Endothelial cell of umbilical vein (primary cell): ENCODE results near the gene DIS3L2. TPM values are rescaled to one million over a fixed set of nuclear protein-coding genes. Genes with fewer than 3 reads are reported as not detected.

Source experiments
- BruUV-seq: library from RNA; stranded (reverse); fragments of 400-500 nt; replicated peaks from 2 replicates; lab custom pipeline; 2021; lab: Mats Ljungman, UMichigan
- CTCF ChIA-PET: fragments of 300-600, 350-600 bp; sonication (Branson Sonifier 250); formaldehyde crosslinking; loops from one replicate; lab custom pipeline; 2021; ENCODE audit warnings: antibody characterized with exemption, inconsistent platforms; lab: Charles Lee
- POLR2A ChIA-PET: fragments of 300-600, 350-600 bp; sonication (Branson Sonifier 250); formaldehyde crosslinking; loops from one replicate; lab custom pipeline; 2021; ENCODE audit warnings: antibody characterized with exemption, inconsistent platforms; lab: Charles Lee
- DNase-seq: peaks from one replicate; pipeline ENCODE4 v3.0.0-alpha.2; 2011; ENCODE audit warnings: low read depth, low spot score
- FAIRE-seq: peaks from 2 replicates; lab custom pipeline; 2011; peaks lifted over from hg19 to GRCh38; lab: Jason Lieb, UNC
- H2AFZ ChIP-seq: 2 replicates; pipeline ENCODE4 v1.6.0; 2012; ENCODE audit warnings: low read depth, low read length, control low read depth, inconsistent platforms
- H3K27ac ChIP-seq: 2 replicates; pipeline ENCODE4 v1.5.1; 2011; ENCODE audit warnings: low read depth, mild to moderate bottlenecking, control low read depth, low read length, moderate library complexity; ENCODE audit not compliant: insufficient read depth
- H3K27me3 ChIP-seq, 2 experiments: 2 replicates each; pipeline versions ENCODE4 v1.6.0 to v1.6.1; 2011; ENCODE audit warnings: low read length in 2 of 2, mixed read lengths in 1 of 2; ENCODE audit not compliant: control insufficient read depth in 2 of 2, insufficient read depth in 2 of 2
- H3K36me3 ChIP-seq, 2 experiments: 2 replicates in 1 of 2; 3 replicates in 1 of 2; pipeline ENCODE4 v1.5.1; 2011; ENCODE audit warnings: low read length in 2 of 2, mild to moderate bottlenecking in 1 of 2, moderate library complexity in 1 of 2; ENCODE audit not compliant: control insufficient read depth in 2 of 2, insufficient read depth in 2 of 2; ENCODE audit errors: extremely low read depth in 1 of 2
- H3K4me1 ChIP-seq: 3 replicates; pipeline ENCODE4 v1.5.1; 2011; ENCODE audit warnings: mild to moderate bottlenecking, low read length; ENCODE audit not compliant: control insufficient read depth, insufficient read depth; ENCODE audit errors: extremely low read depth
- H3K4me2 ChIP-seq: 2 replicates; pipeline ENCODE4 v1.6.1; 2011; ENCODE audit warnings: low read length, control low read depth, mixed read lengths; ENCODE audit not compliant: insufficient read depth
- H3K4me3 ChIP-seq, 3 experiments: fragments of 200-600 bp in 1 of 3; sonication (generic), shearing (Covaris generic) in 1 of 3; replicated peaks in 1 of 3; 2 replicates each; pipeline ENCODE4 v1.5.1; 2011 to 2016; ENCODE audit warnings: control low read depth in 3 of 3, low read length in 3 of 3, mild to moderate bottlenecking in 2 of 3, inconsistent platforms in 1 of 3, low read depth in 1 of 3, moderate library complexity in 1 of 3; ENCODE audit not compliant: insufficient read depth in 1 of 3
- H3K79me2 ChIP-seq: 2 replicates; pipeline ENCODE4 v1.6.0; 2012; ENCODE audit warnings: low read length, inconsistent platforms; ENCODE audit not compliant: control insufficient read depth, insufficient read depth
- H3K9ac ChIP-seq: replicated peaks from 2 replicates; pipeline ENCODE3; 2011; ENCODE audit warnings: low read length, control low read depth; ENCODE audit not compliant: insufficient read depth; ENCODE audit errors: extremely low read depth
- H3K9me1 ChIP-seq: replicated peaks from 3 replicates; pipeline ENCODE4 v1.6.0; 2011; ENCODE audit warnings: mild to moderate bottlenecking, low read length; ENCODE audit not compliant: control insufficient read depth, insufficient read depth; ENCODE audit errors: extremely low read depth
- H3K9me3 ChIP-seq: replicated peaks from 2 replicates; pipeline ENCODE4 v1.5.1; 2012; ENCODE audit warnings: low read length, inconsistent platforms; ENCODE audit not compliant: control insufficient read depth, insufficient read depth
- H4K20me1 ChIP-seq: replicated peaks from 2 replicates; pipeline ENCODE3; 2011; ENCODE audit warnings: mild to moderate bottlenecking, low read length; ENCODE audit not compliant: control insufficient read depth, insufficient read depth; ENCODE audit errors: extremely low read depth
- EZH2 ChIP-seq: IDR thresholded peaks from 2 replicates; pipeline ENCODE4 v1.6.1; 2012; ENCODE audit warnings: borderline replicate concordance, low read depth, mild to moderate bottlenecking, moderate library complexity, low read length, inconsistent platforms; ENCODE audit not compliant: severe bottlenecking
- FOS ChIP-seq: IDR thresholded peaks from 2 replicates; pipeline ENCODE4 v1.6.1; 2011; ENCODE audit warnings: mild to moderate bottlenecking, low read length, moderate library complexity, borderline replicate concordance; ENCODE audit not compliant: insufficient read depth
- GATA2 ChIP-seq: IDR thresholded peaks from 2 replicates; pipeline ENCODE4 v1.7.0; 2011; ENCODE audit warnings: low read depth, mild to moderate bottlenecking, moderate library complexity, mixed read lengths, low read length; ENCODE audit not compliant: insufficient read length, insufficient read depth
- JUN ChIP-seq: IDR thresholded peaks from 2 replicates; pipeline ENCODE4 v1.6.1; 2011; ENCODE audit warnings: borderline replicate concordance, low read depth; ENCODE audit not compliant: insufficient read length, insufficient read depth
- MYC ChIP-seq: IDR thresholded peaks from one replicate; pipeline ENCODE4 v1.6.1; 2011; ENCODE audit warnings: mild to moderate bottlenecking, low read depth, low read length
- POLR2A ChIP-seq: IDR thresholded peaks from 2 replicates; pipeline ENCODE4 v1.6.1; 2012; ENCODE audit warnings: low read depth, mild to moderate bottlenecking, control low read depth, low read length
- POLR2AphosphoS5 ChIP-seq: IDR thresholded peaks from 2 replicates; pipeline ENCODE4 v1.6.1; 2012; ENCODE audit warnings: low read depth, mild to moderate bottlenecking, control low read depth, low read length, moderate library complexity; ENCODE audit not compliant: insufficient read depth
- dilution Hi-C: fragments of 300-500 bp; cut with MboI; formaldehyde crosslinking; loops from one replicate; pipeline ENCODE4 v1.15.0; 2019; ENCODE audit warnings: low sequenced_read_pairs; ENCODE audit not compliant: extremely low pct_ligation_motif_present
- intact Hi-C: fragments of 100-400 bp; cut with micrococcal nuclease; formaldehyde crosslinking; loops from one replicate; pipeline ENCODE4 v1.10.0; 2022
- polyA plus RNA-seq, 4 experiments: library from polyadenylated mRNA; depleted of rRNA in 3 of 4; stranded (reverse) in 3 of 4; unstranded in 1 of 4; fragments of >200 nt; gene quantifications; 2 replicates each; pipeline versions ENCODE4 v1.2.1 to v1.2.3, GENCODE V29; 2011 to 2012; ENCODE audit warnings: missing spikeins in 1 of 4
- total RNA-seq: library from RNA; stranded (reverse); gene quantifications from 2 replicates; pipeline ENCODE4 v1.2.3, GENCODE V29; 2021
- TF ChIP-seq, protein P1 (sequence below): IDR thresholded peaks from 2 replicates; pipeline ENCODE4 v1.6.1; 2011; ENCODE audit not compliant: insufficient read depth, insufficient read length
- TF ChIP-seq, protein P2 (sequence below), 2 donors: IDR thresholded peaks; 1 replicate in 1 of 2; 2 replicates in 1 of 2; pipeline ENCODE4 v1.5.1; 2011; ENCODE audit warnings: low read length in 2 of 2, mild to moderate bottlenecking in 2 of 2, moderate library complexity in 2 of 2, control low read depth in 1 of 2, inconsistent platforms in 1 of 2, low read depth in 1 of 2; ENCODE audit not compliant: insufficient read depth in 1 of 2; ENCODE audit errors: extremely low read depth in 1 of 2

The DIS3L2 gene
- total and polyA plus RNA-seq, 2 donors (not counting 3 experiments of a cell fraction or from before 2014, with no cell fraction given) = 14.6 to 31.2 TPM

DNA sequence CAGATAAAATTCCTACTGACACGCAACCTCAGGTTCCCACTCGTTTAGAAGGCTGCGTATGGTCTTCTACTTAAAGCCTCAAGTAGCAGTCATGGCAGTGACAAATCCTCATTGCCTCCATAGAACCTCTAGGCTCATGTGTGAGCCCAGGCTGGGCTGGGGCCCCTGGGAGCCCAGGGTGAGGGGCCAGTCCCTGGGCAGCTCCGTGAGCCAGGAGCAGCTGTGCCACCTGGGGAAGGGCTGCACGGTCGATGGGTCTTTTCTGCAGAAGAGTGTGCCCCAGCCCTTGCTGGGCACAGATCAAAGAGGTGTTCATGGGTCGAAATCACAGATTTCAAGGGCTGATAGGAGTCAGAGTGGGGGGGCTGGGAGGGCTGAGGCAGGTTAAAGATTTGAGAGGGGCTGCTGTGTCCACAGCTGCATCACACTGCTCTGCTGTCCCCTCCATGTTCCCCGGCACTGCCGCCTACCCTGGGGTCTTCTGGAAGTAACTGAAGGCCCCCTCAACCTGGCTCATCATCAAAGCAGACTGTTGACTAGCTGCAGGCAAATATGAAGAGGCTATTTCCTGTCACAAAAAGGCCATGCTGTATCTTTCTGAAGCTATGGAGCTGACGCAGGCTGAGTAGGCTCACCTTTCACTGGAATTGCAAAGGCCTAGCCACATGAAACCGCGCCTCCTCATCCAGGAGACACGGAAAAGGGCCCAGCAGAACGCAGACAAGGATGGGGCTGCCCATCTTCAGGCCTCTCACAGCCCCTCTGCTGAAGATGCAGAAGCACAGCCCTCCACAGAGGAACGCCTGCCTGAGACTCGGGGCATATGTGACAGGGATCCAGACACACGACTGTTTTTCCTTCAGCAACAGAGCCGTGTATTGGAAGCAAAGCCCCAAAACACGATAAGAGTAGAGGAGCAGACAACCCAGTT, 381.4 kb downstream of the DIS3L2 start:
- no TSS peak for BruUV-seq
- H4K20me1 ChIP-seq = no peaks in the 10 kb centered on the region
- no peak overlapping the region for H3K9ac ChIP-seq
- TF ChIP-seq POLR2A (no peak), MYC (no peak), FOS (no peak), JUN (no peak), EZH2 (no peak), POLR2AphosphoS5 (no peak), GATA2 (no peak)
- TF ChIP-seq, protein P1, sequence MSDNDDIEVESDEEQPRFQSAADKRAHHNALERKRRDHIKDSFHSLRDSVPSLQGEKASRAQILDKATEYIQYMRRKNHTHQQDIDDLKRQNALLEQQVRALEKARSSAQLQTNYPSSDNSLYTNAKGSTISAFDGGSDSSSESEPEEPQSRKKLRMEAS = no peak
- TF ChIP-seq, protein P2, sequence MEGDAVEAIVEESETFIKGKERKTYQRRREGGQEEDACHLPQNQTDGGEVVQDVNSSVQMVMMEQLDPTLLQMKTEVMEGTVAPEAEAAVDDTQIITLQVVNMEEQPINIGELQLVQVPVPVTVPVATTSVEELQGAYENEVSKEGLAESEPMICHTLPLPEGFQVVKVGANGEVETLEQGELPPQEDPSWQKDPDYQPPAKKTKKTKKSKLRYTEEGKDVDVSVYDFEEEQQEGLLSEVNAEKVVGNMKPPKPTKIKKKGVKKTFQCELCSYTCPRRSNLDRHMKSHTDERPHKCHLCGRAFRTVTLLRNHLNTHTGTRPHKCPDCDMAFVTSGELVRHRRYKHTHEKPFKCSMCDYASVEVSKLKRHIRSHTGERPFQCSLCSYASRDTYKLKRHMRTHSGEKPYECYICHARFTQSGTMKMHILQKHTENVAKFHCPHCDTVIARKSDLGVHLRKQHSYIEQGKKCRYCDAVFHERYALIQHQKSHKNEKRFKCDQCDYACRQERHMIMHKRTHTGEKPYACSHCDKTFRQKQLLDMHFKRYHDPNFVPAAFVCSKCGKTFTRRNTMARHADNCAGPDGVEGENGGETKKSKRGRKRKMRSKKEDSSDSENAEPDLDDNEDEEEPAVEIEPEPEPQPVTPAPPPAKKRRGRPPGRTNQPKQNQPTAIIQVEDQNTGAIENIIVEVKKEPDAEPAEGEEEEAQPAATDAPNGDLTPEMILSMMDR (IDR thresholded peaks at IDR 0.05; ENCODE audit: extremely low read depth in 1 of 2, insufficient read depth in 1 of 2, low read depth in 1 of 2, low read length in 2 of 2) = no peak
- no peak overlapping the region for H3K4me3 ChIP-seq
- DNase-seq (no peak), FAIRE-seq (no peak)
- no peaks in the 10 kb centered on the region for H3K9me1 ChIP-seq
- intact Hi-C loops = no loop called here
- no peak overlapping the region for H3K27ac ChIP-seq
- no peak overlapping the region for H2AFZ ChIP-seq
- H3K4me1 ChIP-seq = no peaks in the 10 kb centered on the region
- H3K27me3 ChIP-seq = peaks cover 0 to 3% of the 10 kb centered on the region in 2 experiments
- dilution Hi-C loops = no loop called here
- H3K79me2 ChIP-seq = no peaks in the 10 kb centered on the region
- H3K36me3 ChIP-seq = no peaks in the 10 kb centered on the region
- H3K9me3 ChIP-seq = no peaks in the 10 kb centered on the region
- POLR2A ChIA-PET = interaction anchor here (0.7 kb wide), 1 partner anchor 114 kb away, joined by 4 read pairs; no protein-coding TSS in a partner anchor
- CTCF ChIA-PET = interaction anchor here (0.6 kb wide), 1 partner anchor 414 kb away, joined by 4 read pairs; no protein-coding TSS in a partner anchor
- no peak overlapping the region for H3K4me2 ChIP-seq
